ENCODE results near the gene DLX4. TPM values are rescaled to one million over a fixed set of nuclear protein-coding genes. Genes with fewer than 3 reads are reported as not detected.

The DLX4 gene
- total RNA-seq, 1 donor from 2014 or later, result not detected

GRCh38 chr17:49976163-49976827, 7.3 kb downstream of the DLX4 start:
- TF ChIP-seq EZH2 (IDR thresholded peaks at IDR 0.05; ENCODE audit: insufficient read depth, low read length), result no peak
- TF ChIP-seq, protein P1, sequence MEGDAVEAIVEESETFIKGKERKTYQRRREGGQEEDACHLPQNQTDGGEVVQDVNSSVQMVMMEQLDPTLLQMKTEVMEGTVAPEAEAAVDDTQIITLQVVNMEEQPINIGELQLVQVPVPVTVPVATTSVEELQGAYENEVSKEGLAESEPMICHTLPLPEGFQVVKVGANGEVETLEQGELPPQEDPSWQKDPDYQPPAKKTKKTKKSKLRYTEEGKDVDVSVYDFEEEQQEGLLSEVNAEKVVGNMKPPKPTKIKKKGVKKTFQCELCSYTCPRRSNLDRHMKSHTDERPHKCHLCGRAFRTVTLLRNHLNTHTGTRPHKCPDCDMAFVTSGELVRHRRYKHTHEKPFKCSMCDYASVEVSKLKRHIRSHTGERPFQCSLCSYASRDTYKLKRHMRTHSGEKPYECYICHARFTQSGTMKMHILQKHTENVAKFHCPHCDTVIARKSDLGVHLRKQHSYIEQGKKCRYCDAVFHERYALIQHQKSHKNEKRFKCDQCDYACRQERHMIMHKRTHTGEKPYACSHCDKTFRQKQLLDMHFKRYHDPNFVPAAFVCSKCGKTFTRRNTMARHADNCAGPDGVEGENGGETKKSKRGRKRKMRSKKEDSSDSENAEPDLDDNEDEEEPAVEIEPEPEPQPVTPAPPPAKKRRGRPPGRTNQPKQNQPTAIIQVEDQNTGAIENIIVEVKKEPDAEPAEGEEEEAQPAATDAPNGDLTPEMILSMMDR (IDR thresholded peaks at IDR 0.05; ENCODE audit: insufficient read depth, low read depth, low read length), result no peak
- Histone ChIP-seq H3K79me2 (ENCODE audit: insufficient read depth, low read length) (no peaks in the 10 kb centered on the region), H3K9ac (ENCODE audit: low read length) (no peak overlapping the region), H3K36me3 (ENCODE audit: insufficient read depth, low read length) (no peaks in the 10 kb centered on the region), H3K27me3 (ENCODE audit: insufficient read depth, low read length) (peaks cover 89% of the 10 kb centered on the region), H3K4me2 (ENCODE audit: low read length) (no peak overlapping the region), H3K4me3 (ENCODE audit: insufficient read depth, low read depth, low read length) (no peak overlapping the region), H2AFZ (ENCODE audit: low read depth, low read length) (no peak overlapping the region), H3K9me3 (ENCODE audit: insufficient read depth, low read depth, low read length) (no peaks in the 10 kb centered on the region), H3K4me1 (ENCODE audit: insufficient read depth, low read length) (no peaks in the 10 kb centered on the region), H3K27ac (ENCODE audit: low read depth, low read length) (no peak overlapping the region), H4K20me1 (ENCODE audit: insufficient read depth, low read length) (peaks cover 2% of the 10 kb centered on the region)
- Mint-ChIP-seq H3K4me3 (ENCODE audit: unreplicated experiment) (no peak overlapping the region), H3K36me3 (ENCODE audit: low read depth, unreplicated experiment) (no peaks in the 10 kb centered on the region), H3K9me3 (ENCODE audit: unreplicated experiment) (peaks cover 4% of the 10 kb centered on the region), H3K4me1 (ENCODE audit: low read depth, unreplicated experiment) (peaks cover 9% of the 10 kb centered on the region), H3K27me3 (ENCODE audit: low read depth, unreplicated experiment) (peaks cover 92% of the 10 kb centered on the region), H3K27ac (ENCODE audit: unreplicated experiment) (no peak overlapping the region)
- FAIRE-seq, result no peak
- peak; percentile 45 for DNase-seq (ENCODE audit: low read depth)

GRCh38 chr17:49976828-49977202, 7.8 kb downstream of the DLX4 start:
- no peak overlapping the region for H3K4me3 ChIP-seq (ENCODE audit: insufficient read depth, low read depth, low read length)
- H3K36me3 ChIP-seq (ENCODE audit: insufficient read depth, low read length), result no peaks in the 10 kb centered on the region
- Mint-ChIP-seq H3K9me3 (ENCODE audit: unreplicated experiment) (peaks cover 4% of the 10 kb centered on the region), H3K4me1 (ENCODE audit: low read depth, unreplicated experiment) (peaks cover 9% of the 10 kb centered on the region), H3K27me3 (ENCODE audit: low read depth, unreplicated experiment) (peaks cover 91% of the 10 kb centered on the region), H3K36me3 (ENCODE audit: low read depth, unreplicated experiment) (no peaks in the 10 kb centered on the region), H3K4me3 (ENCODE audit: unreplicated experiment) (no peak overlapping the region), H3K27ac (ENCODE audit: unreplicated experiment) (no peak overlapping the region)
- no peaks in the 10 kb centered on the region for H3K79me2 ChIP-seq (ENCODE audit: insufficient read depth, low read length)
- H3K9ac ChIP-seq (ENCODE audit: low read length), result no peak overlapping the region
- DNase-seq (ENCODE audit: low read depth) (no peak), FAIRE-seq (no peak)
- no peak overlapping the region for H2AFZ ChIP-seq (ENCODE audit: low read depth, low read length)
- no peaks in the 10 kb centered on the region for H3K9me3 ChIP-seq (ENCODE audit: insufficient read depth, low read depth, low read length)
- TF ChIP-seq, protein P1 (IDR thresholded peaks at IDR 0.05; ENCODE audit: insufficient read depth, low read depth, low read length), result no peak
- TF ChIP-seq EZH2 (IDR thresholded peaks at IDR 0.05; ENCODE audit: insufficient read depth, low read length), result no peak
- H3K4me2 ChIP-seq (ENCODE audit: low read length), result no peak overlapping the region
- H4K20me1 ChIP-seq (ENCODE audit: insufficient read depth, low read length), result no peaks in the 10 kb centered on the region
- no peak overlapping the region for H3K27ac ChIP-seq (ENCODE audit: low read depth, low read length)
- H3K4me1 ChIP-seq (ENCODE audit: insufficient read depth, low read length), result no peaks in the 10 kb centered on the region
- peaks cover 87% of the 10 kb centered on the region for H3K27me3 ChIP-seq (ENCODE audit: insufficient read depth, low read length)

Measured in astrocyte (in vitro differentiated cells and primary cell).